ENCODE results near the gene NELFB. TPM values are rescaled to one million over a fixed set of nuclear protein-coding genes. Genes with fewer than 3 reads are reported as not detected.
"Not testable (repeated sequence)": the region's sequence is repeated elsewhere in the genome, so short reads cannot be mapped to it uniquely, and the experiment has no call there.

Gene NELFB
- total RNA-seq, 1 donor from 2014 or later: 61.9 TPM

- TF ChIP-seq, protein P1, sequence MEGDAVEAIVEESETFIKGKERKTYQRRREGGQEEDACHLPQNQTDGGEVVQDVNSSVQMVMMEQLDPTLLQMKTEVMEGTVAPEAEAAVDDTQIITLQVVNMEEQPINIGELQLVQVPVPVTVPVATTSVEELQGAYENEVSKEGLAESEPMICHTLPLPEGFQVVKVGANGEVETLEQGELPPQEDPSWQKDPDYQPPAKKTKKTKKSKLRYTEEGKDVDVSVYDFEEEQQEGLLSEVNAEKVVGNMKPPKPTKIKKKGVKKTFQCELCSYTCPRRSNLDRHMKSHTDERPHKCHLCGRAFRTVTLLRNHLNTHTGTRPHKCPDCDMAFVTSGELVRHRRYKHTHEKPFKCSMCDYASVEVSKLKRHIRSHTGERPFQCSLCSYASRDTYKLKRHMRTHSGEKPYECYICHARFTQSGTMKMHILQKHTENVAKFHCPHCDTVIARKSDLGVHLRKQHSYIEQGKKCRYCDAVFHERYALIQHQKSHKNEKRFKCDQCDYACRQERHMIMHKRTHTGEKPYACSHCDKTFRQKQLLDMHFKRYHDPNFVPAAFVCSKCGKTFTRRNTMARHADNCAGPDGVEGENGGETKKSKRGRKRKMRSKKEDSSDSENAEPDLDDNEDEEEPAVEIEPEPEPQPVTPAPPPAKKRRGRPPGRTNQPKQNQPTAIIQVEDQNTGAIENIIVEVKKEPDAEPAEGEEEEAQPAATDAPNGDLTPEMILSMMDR (conservative IDR thresholded peaks at IDR 0.05): peak; percentile 100
- peaks cover 4% of the 10 kb centered on the region for H3K36me3 Mint-ChIP-seq
- peak; percentile 93 for DNase-seq (ENCODE audit: extremely low spot score, unreplicated experiment)
- peaks cover 4% of the 10 kb centered on the region for H3K27me3 Mint-ChIP-seq
- no peak overlapping the region for H3K27ac Mint-ChIP-seq
- H3K4me1 Mint-ChIP-seq (ENCODE audit: unreplicated experiment): peaks cover 9% of the 10 kb centered on the region
- H3K4me3 Mint-ChIP-seq: no peak overlapping the region
- H3K9me3 Mint-ChIP-seq: no peaks in the 10 kb centered on the region
Measured at GRCh38 chr9:137236238-137236935, 18.7 kb upstream of the NELFB start.

- Mint-ChIP-seq H3K4me3 (no peak overlapping the region), H3K27me3 (peaks cover 4% of the 10 kb centered on the region), H3K4me1 (ENCODE audit: unreplicated experiment) (peaks cover 9% of the 10 kb centered on the region), H3K27ac (no peak overlapping the region), H3K9me3 (no peaks in the 10 kb centered on the region), H3K36me3 (peaks cover 4% of the 10 kb centered on the region)
- no peak for DNase-seq (ENCODE audit: extremely low spot score, unreplicated experiment)
- TF ChIP-seq, protein P1 (conservative IDR thresholded peaks at IDR 0.05): no peak
Measured at GRCh38 chr9:137236936-137237421, 18.1 kb upstream of the NELFB start.

DNA sequence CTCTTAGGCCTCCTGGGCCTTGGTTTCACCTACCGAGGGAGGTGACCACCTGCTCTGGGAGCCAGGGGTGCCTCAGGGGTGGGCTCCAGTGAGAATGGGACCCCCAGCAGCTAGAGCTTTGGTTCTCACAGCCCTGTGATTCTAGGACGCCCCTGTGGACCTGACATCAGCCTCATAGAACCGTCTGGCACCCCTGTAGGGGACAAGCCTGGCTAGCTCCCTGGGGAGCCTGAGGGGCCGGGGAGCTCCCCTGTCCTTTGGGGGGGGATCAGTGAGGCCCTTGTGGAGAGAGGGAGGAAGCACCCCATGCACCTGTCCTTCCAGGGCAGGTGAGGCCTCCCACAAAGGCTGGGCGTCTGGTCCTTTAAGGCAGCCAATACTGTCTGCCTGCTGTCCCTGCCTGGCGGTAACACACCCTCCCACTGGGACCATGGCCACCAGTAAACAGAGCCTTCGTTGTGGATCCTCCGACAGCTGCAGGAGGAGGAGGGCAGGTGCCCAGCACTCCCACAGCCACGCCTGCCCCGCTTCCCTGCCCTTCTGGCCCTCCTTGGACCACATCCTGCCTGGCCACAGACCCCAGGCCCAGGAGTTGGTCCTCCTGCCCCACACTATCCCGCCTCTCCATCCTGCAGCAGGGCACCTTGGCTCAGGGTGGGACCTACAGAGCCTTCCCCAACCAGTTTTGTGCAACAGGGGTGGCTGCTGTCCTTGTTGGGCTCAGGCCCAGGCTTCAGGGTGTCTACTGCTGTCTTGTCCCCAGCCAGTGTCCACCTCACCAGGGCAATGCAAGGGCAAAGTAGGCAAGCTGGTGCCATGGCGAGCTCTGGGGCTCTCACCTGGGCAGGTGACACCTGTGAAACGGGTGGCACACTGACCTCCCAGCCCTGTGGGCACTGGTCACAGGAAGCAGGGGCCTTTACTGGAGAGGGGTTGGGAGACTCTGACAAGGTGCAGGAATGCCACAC is 17.1 kb upstream of the NELFB start:
- peak overlapping the region; percentile 26 for H3K27ac Mint-ChIP-seq
- H3K4me1 Mint-ChIP-seq (ENCODE audit: unreplicated experiment): peaks cover 17% of the 10 kb centered on the region
- H3K9me3 Mint-ChIP-seq: no peaks in the 10 kb centered on the region
- peaks cover 4% of the 10 kb centered on the region for H3K27me3 Mint-ChIP-seq
- TF ChIP-seq, protein P1 (conservative IDR thresholded peaks at IDR 0.05): no peak
- DNase-seq (ENCODE audit: extremely low spot score, unreplicated experiment): no peak
- peaks cover 13% of the 10 kb centered on the region for H3K36me3 Mint-ChIP-seq
- no peak overlapping the region for H3K4me3 Mint-ChIP-seq

DNA sequence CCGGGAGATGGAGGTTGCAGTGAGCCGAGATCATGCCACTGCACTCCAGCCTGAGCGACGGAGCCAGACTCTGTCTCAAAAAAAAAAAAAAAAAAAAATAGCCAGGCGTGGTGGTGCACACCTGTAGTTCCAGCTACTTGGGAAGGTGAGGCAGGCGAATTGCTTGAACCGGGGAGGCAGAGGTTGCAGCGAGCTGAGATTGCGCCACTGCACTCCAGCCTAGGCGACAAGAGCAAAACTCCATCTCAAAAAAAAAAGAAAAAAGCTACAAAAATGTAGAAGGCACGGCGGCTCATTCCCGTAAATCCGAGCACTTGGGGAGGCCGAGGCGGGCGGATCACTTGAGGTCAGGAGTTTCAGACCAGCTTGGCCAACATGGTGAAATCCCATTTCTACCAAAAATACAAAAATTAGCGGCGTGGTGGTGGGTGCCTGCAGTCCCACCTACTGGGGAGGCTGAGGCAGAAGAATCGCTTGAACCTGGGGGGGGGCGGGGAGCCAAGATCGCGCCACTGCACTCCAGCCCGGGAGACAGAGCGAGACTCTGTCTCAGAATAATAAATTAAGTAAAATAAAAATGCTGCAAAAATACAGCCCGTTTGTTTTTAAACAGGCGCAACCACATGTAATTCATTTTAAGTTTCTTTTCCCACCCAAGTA is 15.5 kb upstream of the NELFB start:
- H3K27me3 Mint-ChIP-seq; H3K9me3 Mint-ChIP-seq; DNase-seq (ENCODE audit: extremely low spot score, unreplicated experiment): not testable (repeated sequence)
- Mint-ChIP-seq H3K36me3 (peaks cover 17% of the 10 kb centered on the region), H3K4me1 (ENCODE audit: unreplicated experiment) (peaks cover 26% of the 10 kb centered on the region), H3K4me3 (peak overlapping the region; percentile 84), H3K27ac (peak overlapping the region; percentile 78)

DNA sequence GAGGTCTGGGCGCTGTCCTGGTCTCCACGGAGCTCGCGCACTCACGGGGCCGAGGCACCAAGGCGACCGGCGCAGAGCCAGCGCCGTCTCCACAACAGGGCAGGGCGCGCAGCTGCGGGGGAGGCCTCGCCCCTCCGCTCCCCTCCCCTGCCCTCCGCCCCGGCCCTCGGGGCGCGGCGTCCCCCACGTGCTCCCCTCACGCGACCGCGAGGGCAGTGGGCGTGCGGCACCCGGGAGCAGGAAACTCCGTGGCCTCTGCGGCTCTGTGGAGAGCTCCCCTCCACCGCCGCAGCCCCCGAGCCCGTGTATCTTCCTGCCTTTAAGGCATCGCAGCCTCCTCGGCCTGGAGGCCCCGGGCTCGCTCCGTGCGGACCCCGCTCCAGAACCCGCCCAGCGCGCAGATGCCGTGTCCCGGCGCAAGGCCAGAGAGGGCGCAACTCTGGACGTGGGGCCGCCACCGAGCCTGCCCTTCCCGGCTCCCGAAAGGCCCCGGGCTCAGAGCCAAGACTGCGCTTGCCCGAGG is 14.7 kb upstream of the NELFB start:
- Mint-ChIP-seq H3K4me1 (ENCODE audit: unreplicated experiment) (peaks cover 26% of the 10 kb centered on the region), H3K27me3 (peaks cover 4% of the 10 kb centered on the region), H3K27ac (peak overlapping the region; percentile 78), H3K9me3 (no peaks in the 10 kb centered on the region), H3K4me3 (peak overlapping the region; percentile 84), H3K36me3 (peaks cover 17% of the 10 kb centered on the region)
- TF ChIP-seq, protein P1 (conservative IDR thresholded peaks at IDR 0.05): peak; percentile 25
- no peak for DNase-seq (ENCODE audit: extremely low spot score, unreplicated experiment)
